ENCODE measurements around the gene ERP44.

The ERP44 gene

GRCh38 chr9:100091650-100092049 lies 7.2 kb downstream of the ERP44 start:
- DNase-seq, result no peak
- H3K27me3 ChIP-seq (replicated peaks; ENCODE audit: insufficient read depth, low read length), result no peaks in the 10 kb centered on the region
- H3K79me2 ChIP-seq (ENCODE audit: low read length), result peaks cover 99% of the 10 kb centered on the region
- H4K20me1 ChIP-seq (ENCODE audit: insufficient read depth, low read length), result 0 out of 2 replicates have a peak, but pooled peaks cover 6% of the 10 kb centered on the region
- no peaks in the 10 kb centered on the region for H3K9me3 ChIP-seq (replicated peaks; ENCODE audit: insufficient read depth, low read length)
- no peaks in the 10 kb centered on the region for H3F3A ChIP-seq (ENCODE audit: insufficient read depth, low read length)
- H2AFZ ChIP-seq (ENCODE audit: low read length), result no peak overlapping the region
- peaks cover 1% of the 10 kb centered on the region; the same call in 1 of the 2 replicates for H3K4me1 ChIP-seq (ENCODE audit: low read length)
- no peaks in the 10 kb centered on the region for H3K9me2 ChIP-seq (replicated peaks; ENCODE audit: insufficient read depth, low read length)
- H3K27ac ChIP-seq (ENCODE audit: low read length), result no peak overlapping the region
- H3K4me2 ChIP-seq (ENCODE audit: low read depth, low read length), result no peak overlapping the region
- TF ChIP-seq CTCF (IDR thresholded peaks at IDR 0.05; ENCODE audit: low read length), result no peak
- TF ChIP-seq EZH2 (optimal IDR thresholded peaks at IDR 0.05; ENCODE audit: low read depth, low read length), result no peak
- TF ChIP-seq EZH2phosphoT487 (IDR thresholded peaks at IDR 0.05; ENCODE audit: low read length), result no peak
- no peak overlapping the region for H3K9ac ChIP-seq (ENCODE audit: low read length)
- no peaks in the 10 kb centered on the region for H3K36me3 ChIP-seq (replicated peaks; ENCODE audit: insufficient read depth, low read length)
- H3K4me3 ChIP-seq (ENCODE audit: low read length), result no peak overlapping the region

- H4K20me1 ChIP-seq (ENCODE audit: insufficient read depth, low read length), result 0 out of 2 replicates have a peak, but pooled peaks cover 6% of the 10 kb centered on the region
Observed at GRCh38 chr9:100090880-100091279, 7.9 kb downstream of the ERP44 start.

GRCh38 chr9:100088202-100088601 lies 10.6 kb downstream of the ERP44 start:
- no peak for TF ChIP-seq EZH2phosphoT487 (IDR thresholded peaks at IDR 0.05; ENCODE audit: low read length)
- no peak for TF ChIP-seq EZH2 (optimal IDR thresholded peaks at IDR 0.05; ENCODE audit: low read depth, low read length)
- TF ChIP-seq CTCF (IDR thresholded peaks at IDR 0.05; ENCODE audit: low read length), result no peak
- Histone ChIP-seq H3K9ac (ENCODE audit: low read length) (no peak overlapping the region), H3K9me2 (replicated peaks; ENCODE audit: insufficient read depth, low read length) (no peaks in the 10 kb centered on the region), H3K27me3 (replicated peaks; ENCODE audit: insufficient read depth, low read length) (no peaks in the 10 kb centered on the region), H3K4me3 (ENCODE audit: low read length) (no peak overlapping the region), H3K9me3 (replicated peaks; ENCODE audit: insufficient read depth, low read length) (no peaks in the 10 kb centered on the region), H2AFZ (ENCODE audit: low read length) (no peak overlapping the region), H3F3A (ENCODE audit: insufficient read depth, low read length) (peaks cover 20% of the 10 kb centered on the region), H3K36me3 (replicated peaks; ENCODE audit: insufficient read depth, low read length) (no peaks in the 10 kb centered on the region), H3K4me2 (ENCODE audit: low read depth, low read length) (no peak overlapping the region), H3K4me1 (ENCODE audit: low read length) (peaks cover 17% of the 10 kb centered on the region), H4K20me1 (ENCODE audit: insufficient read depth, low read length) (0 out of 2 replicates have a peak, but pooled peaks cover 6% of the 10 kb centered on the region), H3K79me2 (ENCODE audit: low read length) (peaks cover 89% of the 10 kb centered on the region), H3K27ac (ENCODE audit: low read length) (no peak overlapping the region)
- no peak for DNase-seq

More at GRCh38 chr9:100090880-100091279, 7.9 kb downstream of the ERP44 start:
- Histone ChIP-seq H3K36me3 (replicated peaks; ENCODE audit: insufficient read depth, low read length) (no peaks in the 10 kb centered on the region), H3K4me3 (ENCODE audit: low read length) (no peak overlapping the region), H3K27ac (ENCODE audit: low read length) (no peak overlapping the region), H3K27me3 (replicated peaks; ENCODE audit: insufficient read depth, low read length) (no peaks in the 10 kb centered on the region), H3F3A (ENCODE audit: insufficient read depth, low read length) (no peaks in the 10 kb centered on the region), H3K79me2 (ENCODE audit: low read length) (peaks cover 99% of the 10 kb centered on the region), H3K9me2 (replicated peaks; ENCODE audit: insufficient read depth, low read length) (no peaks in the 10 kb centered on the region), H3K4me2 (ENCODE audit: low read depth, low read length) (no peak overlapping the region), H3K9ac (ENCODE audit: low read length) (no peak overlapping the region), H3K4me1 (ENCODE audit: low read length) (peaks cover 9% of the 10 kb centered on the region), H3K9me3 (replicated peaks; ENCODE audit: insufficient read depth, low read length) (no peaks in the 10 kb centered on the region), H2AFZ (ENCODE audit: low read length) (no peak overlapping the region)
- no peak for DNase-seq
- no peak for TF ChIP-seq EZH2phosphoT487 (IDR thresholded peaks at IDR 0.05; ENCODE audit: low read length)
- no peak for TF ChIP-seq EZH2 (optimal IDR thresholded peaks at IDR 0.05; ENCODE audit: low read depth, low read length)
- TF ChIP-seq CTCF (IDR thresholded peaks at IDR 0.05; ENCODE audit: low read length), result no peak
